ENCODE data around the gene LSG1.

Gene LSG1

DNA sequence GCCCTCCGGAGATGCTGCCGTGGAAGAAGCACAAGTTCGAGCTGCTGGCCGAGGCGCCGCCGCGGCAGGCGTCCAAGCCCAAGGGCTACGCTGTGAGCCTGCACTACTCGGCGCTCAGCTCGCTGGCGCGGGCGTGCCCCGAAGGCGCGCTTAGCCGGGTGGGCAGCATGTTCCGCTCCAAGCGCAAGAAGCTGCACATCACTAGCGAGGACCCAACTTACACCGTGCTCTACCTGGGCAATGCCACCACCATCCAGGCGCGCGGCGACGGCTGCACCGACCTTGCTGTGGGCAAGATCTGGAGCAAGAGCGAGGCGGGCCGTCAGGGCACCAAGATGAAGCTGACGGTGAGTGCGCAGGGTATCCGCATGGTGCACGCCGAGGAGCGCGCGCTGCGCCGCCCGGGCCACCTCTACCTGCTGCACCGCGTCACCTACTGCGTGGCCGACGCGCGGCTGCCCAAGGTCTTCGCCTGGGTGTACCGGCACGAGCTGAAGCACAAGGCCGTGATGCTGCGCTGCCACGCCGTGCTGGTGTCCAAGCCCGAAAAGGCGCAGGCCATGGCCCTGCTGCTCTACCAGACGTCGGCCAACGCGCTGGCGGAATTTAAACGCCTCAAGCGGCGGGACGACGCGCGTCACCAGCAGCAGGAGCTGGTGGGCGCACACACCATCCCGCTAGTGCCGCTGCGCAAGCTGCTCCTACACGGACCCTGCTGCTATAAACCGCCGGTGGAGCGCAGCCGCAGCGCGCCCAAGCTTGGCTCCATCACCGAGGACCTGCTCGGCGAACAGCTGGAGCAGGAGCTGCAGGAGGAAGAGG, 15.0 kb upstream of the LSG1 start:
- DNase-seq (ENCODE audit: low read depth, low spot score): no peak

DNA sequence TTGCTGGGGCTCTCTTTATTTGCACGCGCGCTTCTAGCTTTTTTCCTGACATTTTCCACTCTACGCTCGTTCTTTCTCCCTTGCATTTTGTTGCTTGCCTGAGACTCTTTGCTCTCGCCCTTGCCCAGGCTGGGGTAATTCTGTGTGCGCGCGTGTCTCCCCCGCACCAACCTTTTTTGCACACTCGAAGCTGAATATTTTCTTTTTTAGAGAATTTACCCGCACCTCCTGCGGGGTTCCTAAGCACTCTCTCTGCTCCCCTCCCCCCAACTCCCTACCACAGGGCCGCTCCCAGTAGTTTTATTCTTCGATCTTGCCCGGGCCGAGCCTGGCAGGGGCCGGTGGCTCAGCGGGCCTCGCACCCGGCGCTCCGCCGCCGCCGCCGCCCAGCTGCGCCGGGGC, 14.4 kb upstream of the LSG1 start:
- no peak for DNase-seq (ENCODE audit: low read depth, low spot score)

DNA sequence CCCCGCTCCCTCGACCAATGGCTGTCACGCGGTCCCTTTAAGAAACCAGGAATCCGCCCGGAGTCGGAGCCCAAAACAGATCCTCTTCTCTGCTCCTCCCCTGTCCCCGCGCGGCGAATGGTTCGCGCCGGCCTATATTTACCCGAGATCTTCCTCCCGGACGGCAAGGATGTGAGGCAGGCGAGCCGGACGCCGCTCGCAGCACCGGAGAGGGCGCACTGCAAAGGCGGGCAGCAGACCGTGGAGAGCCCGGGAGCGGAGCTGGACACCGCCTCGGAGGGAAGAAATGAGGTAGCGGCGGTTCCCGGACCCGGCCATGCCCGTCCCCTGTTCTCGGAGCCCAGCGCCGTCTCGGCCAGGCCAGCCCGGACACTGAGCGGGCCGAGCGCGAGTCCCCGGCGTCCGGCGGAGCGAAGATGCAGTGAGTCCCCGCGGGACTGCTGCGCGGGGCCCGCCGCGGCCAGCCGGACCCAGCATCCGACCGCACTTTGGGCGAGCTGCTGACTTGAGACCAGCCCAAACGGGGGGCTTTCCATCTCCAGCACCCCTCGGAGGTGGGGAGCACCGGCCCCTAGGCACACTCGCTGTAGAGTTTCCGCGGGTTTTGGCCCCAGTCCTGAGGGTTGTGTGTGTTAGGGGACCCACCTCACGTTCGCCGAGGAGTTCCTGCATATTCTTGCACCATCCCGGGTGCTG, 13.9 kb upstream of the LSG1 start, which contains the start of gene FAM43A:
Gene FAM43A, plus strand, starts transcription at position 166 of the 696 bp plus-strand sequence. CDS start 944 bp downstream, outside the sequence.
- DNase-seq (ENCODE audit: low read depth, low spot score): peak; percentile 83

DNA sequence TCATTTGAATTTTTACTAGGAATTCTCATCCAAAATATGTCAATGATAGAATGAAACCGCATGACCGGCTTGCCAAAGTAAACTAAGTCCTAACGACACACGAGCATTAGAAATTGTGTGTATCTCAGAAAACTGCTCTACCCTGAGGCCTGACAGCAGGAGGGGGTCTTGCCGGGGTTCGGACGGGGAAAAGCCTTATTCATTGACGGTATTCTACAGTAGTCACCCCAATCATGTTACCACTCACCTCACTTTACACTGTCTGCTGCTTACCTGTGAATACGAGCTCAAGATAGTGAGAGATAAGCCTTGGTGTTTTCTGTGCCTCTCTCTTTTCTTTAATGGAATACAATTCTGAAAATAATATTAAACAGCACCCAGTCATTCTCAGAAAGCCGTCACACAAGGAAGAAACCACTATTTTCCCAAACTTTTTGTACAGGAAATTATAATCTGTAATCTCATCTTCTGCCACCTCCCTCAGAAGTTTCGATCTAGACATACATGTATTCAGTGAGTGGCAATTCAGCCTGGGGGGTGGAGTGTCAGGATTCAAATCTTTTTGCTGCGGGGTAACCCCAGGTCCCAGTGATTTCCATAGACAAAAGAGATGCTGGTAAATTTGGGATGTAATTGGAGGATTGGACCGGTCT, 13.2 kb upstream of the LSG1 start:
- no peak for DNase-seq (ENCODE audit: low read depth, low spot score)

DNA sequence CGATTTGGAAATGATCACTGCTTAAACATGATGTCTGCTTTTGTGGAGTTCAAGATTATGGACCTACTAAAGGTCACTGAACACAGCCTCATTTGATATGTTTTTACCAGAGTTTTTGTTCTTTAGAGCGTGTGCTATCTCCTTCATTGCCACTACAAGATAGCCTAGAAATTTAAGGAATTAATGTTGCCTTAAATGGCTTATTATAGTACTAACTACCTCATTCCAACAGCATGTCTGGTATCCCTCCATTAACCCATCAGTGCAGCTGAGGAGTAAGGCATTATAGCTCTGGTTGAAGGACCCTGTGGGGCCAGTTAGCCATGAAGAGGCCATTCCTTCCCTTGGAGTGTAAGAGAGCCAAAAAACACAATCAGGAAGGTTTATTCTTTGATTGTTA, 11.4 kb upstream of the LSG1 start:
- no peak for DNase-seq (ENCODE audit: low read depth, low spot score)

DNA sequence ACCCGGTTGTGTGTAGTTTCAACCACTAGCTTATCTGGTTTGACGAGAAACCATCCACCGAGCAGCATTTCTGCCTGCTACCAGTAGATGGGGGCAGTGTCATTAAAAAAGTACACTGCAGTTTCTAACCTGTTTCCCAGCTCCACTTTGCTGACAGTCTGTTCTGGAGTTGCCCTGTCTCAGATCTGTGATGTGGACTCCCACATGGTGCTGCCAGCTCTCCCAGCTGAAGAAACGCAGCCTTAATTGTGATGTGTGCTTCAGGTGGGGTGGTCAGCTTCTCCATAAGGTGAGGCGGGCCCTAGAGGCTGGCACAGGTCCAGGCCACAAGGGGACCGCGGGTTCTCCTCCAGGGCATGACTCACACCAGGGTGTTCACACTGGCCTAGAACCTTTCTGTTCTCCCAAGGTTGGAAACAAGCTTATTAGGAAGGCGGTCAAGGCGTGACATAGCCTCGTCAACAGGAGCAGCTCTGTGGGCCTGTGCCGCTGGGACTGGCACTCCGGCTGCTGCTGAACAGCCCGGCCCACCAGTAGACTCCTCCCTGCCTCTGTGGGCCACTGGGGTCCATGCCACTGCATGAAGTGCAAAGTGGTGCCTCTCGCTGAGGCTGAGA, 10.8 kb upstream of the LSG1 start:
- peak; percentile 41 for DNase-seq (ENCODE audit: low read depth, low spot score)

- no peak for DNase-seq (ENCODE audit: low read depth, low spot score)
Measured at GRCh38 chr3:194682189-194682693, 10.2 kb upstream of the LSG1 start.

GRCh38 chr3:194680888-194681615, 9.1 kb upstream of the LSG1 start:
- DNase-seq (ENCODE audit: low read depth, low spot score): no peak

GRCh38 chr3:194676471-194676870, 4.5 kb upstream of the LSG1 start:
- DNase-seq (ENCODE audit: low read depth, low spot score): no peak

- DNase-seq (ENCODE audit: low read depth, low spot score): no peak
Measured at GRCh38 chr3:194675680-194676079, 3.7 kb upstream of the LSG1 start.

GRCh38 chr3:194675081-194675640, 3.2 kb upstream of the LSG1 start:
- DNase-seq (ENCODE audit: low read depth, low spot score): no peak

DNA sequence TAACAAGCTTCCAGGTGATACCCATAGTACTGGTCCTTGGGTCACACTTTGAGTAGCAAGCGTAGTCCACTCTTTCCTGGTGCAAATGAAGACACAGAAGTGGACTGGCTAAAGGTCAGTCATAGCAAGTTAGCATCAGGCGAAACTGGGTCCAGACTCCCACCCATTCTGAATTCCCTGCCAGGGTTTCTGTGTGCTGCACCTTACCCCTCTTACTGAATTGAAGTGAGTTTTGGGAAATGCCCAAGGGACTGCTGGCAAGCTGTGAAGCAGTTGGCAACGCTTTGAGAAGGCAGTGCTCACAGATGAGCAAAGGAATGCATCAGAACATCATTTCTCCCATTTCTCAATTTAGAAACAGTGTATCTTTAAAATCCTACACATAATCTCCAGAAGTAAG, 1.8 kb upstream of the LSG1 start:
- no peak for DNase-seq (ENCODE audit: low read depth, low spot score)

DNA sequence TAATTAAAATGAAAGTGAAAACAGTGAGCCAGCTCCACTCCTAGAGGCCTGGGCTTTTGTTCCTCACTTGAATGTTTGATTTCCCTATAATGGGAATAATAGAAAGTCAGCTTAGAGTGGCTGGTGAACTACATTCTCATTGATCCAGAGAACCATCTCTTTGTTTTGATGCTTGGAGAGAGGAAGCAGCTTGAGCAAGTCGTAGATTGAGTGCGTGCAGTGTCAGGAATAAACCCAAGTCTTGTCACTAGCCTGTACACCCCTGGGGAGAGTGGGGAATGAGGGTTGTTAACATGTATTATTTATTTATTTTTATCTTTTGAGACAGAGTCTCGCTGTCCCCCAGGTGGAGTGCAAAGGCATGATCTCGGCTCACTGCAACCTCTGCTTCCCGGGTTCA, 885 bp upstream of the LSG1 start:
- DNase-seq (ENCODE audit: low read depth, low spot score): no peak

- no peak for DNase-seq (ENCODE audit: low read depth, low spot score)
Measured at GRCh38 chr3:194671511-194671899, 486 bp downstream of the LSG1 start.

GRCh38 chr3:194667363-194667762, 4.6 kb downstream of the LSG1 start:
- DNase-seq (ENCODE audit: low read depth, low spot score): no peak

GRCh38 chr3:194664857-194665256, 7.1 kb downstream of the LSG1 start:
- DNase-seq (ENCODE audit: low read depth, low spot score): no peak

GRCh38 chr3:194661946-194662345, 10.0 kb downstream of the LSG1 start:
- DNase-seq (ENCODE audit: low read depth, low spot score): no peak

GRCh38 chr3:194661374-194661773, 10.6 kb downstream of the LSG1 start:
- DNase-seq (ENCODE audit: low read depth, low spot score): no peak

DNA sequence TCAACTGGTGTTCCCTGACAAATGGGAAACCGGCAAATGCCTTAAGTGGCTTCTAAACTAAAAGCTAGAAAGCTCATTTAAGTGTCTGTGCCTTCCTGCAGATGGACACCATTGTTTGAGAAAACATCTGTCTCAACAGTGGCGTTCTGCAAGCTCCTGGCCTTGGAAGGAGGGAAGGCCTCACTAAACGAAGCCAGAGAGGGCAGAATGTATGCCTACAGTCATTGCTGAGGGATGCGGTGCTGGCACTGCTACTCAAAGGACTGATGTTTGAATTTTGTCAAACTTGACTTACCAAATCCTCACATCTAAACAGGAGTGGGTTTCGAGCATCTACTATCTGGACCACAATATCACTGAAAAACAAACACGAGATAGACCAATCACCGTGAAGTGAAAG, 12.2 kb downstream of the LSG1 start:
- DNase-seq (ENCODE audit: low read depth, low spot score): no peak

GRCh38 chr3:194658477-194659242, 13.3 kb downstream of the LSG1 start:
- DNase-seq (ENCODE audit: low read depth, low spot score): no peak
